Erythroblast (primary cell): ENCODE data around the gene MAPRE2.

Experiments
- GATA1 ChIP-seq: IDR thresholded peaks from 2 replicates; pipeline ENCODE4 v1.6.1; 2011; ENCODE audit warnings: low read depth, mild to moderate bottlenecking, control low read depth, low read length, moderate library complexity
- POLR2A ChIP-seq: IDR thresholded peaks from 2 replicates; pipeline ENCODE4 v1.6.1; 2011; ENCODE audit warnings: mild to moderate bottlenecking, low read length

- TF ChIP-seq POLR2A (no peak), GATA1 (no peak)
Measured at GRCh38 chr18:35138773-35139172, 97.6 kb downstream of the MAPRE2 start.
